ENCODE measurements around the gene TEDC1. TPM values are rescaled to one million over a fixed set of nuclear protein-coding genes. Genes with fewer than 3 reads are reported as not detected.

TEDC1 gene
- total RNA-seq, 1 donor from 2014 or later, result 18.1 TPM

- Mint-ChIP-seq H3K9me3 (no peaks in the 10 kb centered on the region), H3K4me1 (no peaks in the 10 kb centered on the region), H3K27me3 (no peaks in the 10 kb centered on the region), H3K27ac (no peak overlapping the region), H3K36me3 (ENCODE audit: low read depth) (peaks cover 21% of the 10 kb centered on the region), H3K4me3 (no peak overlapping the region)
- TF ChIP-seq CTCF (IDR thresholded peaks at IDR 0.05), result no peak
- CTCF ChIA-PET, result no interaction called here
- intact Hi-C loops (cut with micrococcal nuclease), result no loop called here
- ATAC-seq (ENCODE audit: low read depth) (no peak), DNase-seq (no peak)
- POLR2A ChIA-PET, result interaction anchor here (0.5 kb wide), 1 partner anchor 50 kb away, joined by 7 read pairs; no protein-coding TSS in a partner anchor
These were observed 45.8 kb upstream of the TEDC1 start for GRCh38 chr14:105445290-105445689.

GRCh38 chr14:105445901-105446845 is 44.9 kb upstream of the TEDC1 start:
- Mint-ChIP-seq H3K9me3 (no peaks in the 10 kb centered on the region), H3K4me3 (no peak overlapping the region), H3K27me3 (no peaks in the 10 kb centered on the region), H3K27ac (no peak overlapping the region), H3K4me1 (no peaks in the 10 kb centered on the region), H3K36me3 (ENCODE audit: low read depth) (peaks cover 26% of the 10 kb centered on the region)
- DNase-seq, result no peak
- CTCF ChIA-PET, result interaction anchor here (2.7 kb wide), 1 partner anchor 44 kb away, joined by 18 read pairs; no protein-coding TSS in a partner anchor
- no peak for TF ChIP-seq CTCF (IDR thresholded peaks at IDR 0.05)
- ATAC-seq (ENCODE audit: low read depth), result no peak
- POLR2A ChIA-PET, result interaction anchor here (0.5 kb wide), 1 partner anchor 51 kb away, joined by 7 read pairs; no protein-coding TSS in a partner anchor
- intact Hi-C loops (cut with micrococcal nuclease), result no loop called here

DNA sequence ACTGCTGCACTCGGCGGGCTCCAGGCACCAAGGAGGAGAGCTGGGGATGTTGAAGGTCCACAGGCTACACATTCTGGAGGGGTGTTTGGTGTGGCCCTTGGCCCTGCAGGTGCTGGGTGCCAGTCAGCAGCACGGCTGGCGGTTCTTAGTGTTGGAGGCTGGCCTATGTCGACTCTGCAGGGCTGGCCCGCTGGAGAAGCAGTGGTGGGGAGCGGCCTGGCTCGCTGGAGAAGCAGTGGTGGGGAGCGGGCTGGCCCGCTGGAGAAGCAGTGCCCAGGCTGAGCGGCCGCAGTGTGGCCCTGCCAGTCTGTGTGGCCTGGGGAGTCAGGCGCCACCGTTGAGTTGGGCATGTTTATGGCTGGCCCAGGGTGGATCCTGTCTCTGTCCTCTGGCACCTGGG is 44.1 kb upstream of the TEDC1 start:
- DNase-seq, result no peak
- intact Hi-C loops (cut with micrococcal nuclease), result no loop called here
- Mint-ChIP-seq H3K27ac (no peak overlapping the region), H3K27me3 (no peaks in the 10 kb centered on the region), H3K9me3 (no peaks in the 10 kb centered on the region), H3K36me3 (ENCODE audit: low read depth) (peaks cover 28% of the 10 kb centered on the region), H3K4me1 (no peaks in the 10 kb centered on the region), H3K4me3 (no peak overlapping the region)
- no peak for ATAC-seq (ENCODE audit: low read depth)
- TF ChIP-seq CTCF (IDR thresholded peaks at IDR 0.05), result no peak
- CTCF ChIA-PET, result interaction anchor here (1.9 to 2.7 kb wide), 2 partner anchors 43 to 76 kb away, joined by 5 to 18 read pairs; no protein-coding TSS in a partner anchor
- POLR2A ChIA-PET, result no interaction called here

DNA sequence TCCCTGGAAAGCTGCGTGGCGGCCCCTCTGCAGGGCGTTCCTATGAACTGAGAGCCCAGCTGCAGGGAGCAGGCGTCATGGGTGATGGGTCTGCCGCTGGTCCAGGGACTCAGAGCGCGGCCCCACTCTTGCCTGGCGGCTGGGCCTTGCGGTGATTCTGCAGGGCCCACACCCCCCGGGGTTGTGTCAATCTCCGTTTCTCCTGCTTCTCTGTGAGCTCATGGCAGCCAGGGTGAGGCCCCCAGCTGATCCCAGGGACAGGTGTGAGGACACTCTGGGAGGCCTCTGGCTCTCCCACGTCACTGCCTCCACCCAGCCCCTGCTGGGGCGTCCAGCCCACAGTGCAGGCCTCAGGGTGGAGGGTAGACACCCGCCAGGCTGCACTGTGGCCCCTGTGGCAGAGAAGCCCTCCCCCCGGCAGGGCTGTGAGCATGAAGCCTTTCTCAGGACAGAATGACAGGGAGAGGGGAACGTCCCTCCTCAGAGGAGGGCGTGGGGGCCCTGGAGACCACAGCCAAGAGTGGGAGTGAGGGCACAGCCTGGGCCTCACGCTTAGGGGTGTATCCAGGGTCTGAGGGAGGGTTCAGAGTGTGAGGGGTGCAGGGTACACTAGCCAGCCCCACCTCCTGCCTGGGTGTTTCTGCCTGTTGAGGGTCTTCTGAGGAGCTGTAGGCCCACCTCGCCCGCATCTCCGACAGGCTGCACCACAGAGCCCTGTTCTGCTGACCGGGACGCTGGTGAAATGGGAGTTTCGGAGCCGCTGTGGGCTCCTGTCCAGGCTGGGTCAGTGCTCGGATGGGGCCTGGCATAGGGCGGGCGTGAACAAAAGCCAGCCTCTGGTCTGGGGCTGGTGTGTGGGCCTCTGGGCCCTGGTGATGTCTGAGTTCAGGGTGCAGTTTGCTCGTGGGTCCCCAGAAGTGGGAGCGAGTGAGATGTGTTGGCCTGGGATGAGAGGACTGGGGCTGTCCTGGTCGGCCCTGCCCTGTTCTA is 43.1 kb upstream of the TEDC1 start:
- ChIA-PET CTCF (interaction anchor here (1.3 to 2.7 kb wide), 4 partner anchors 33 to 80 kb away, joined by 3 to 18 read pairs (median 4); no protein-coding TSS in a partner anchor), POLR2A (interaction anchor here (0.7 kb wide), 1 partner anchor 50 kb away, joined by 3 read pairs; no protein-coding TSS in a partner anchor)
- DNase-seq (no peak), ATAC-seq (ENCODE audit: low read depth) (no peak)
- H3K9me3 Mint-ChIP-seq, result no peaks in the 10 kb centered on the region
- no peak overlapping the region for H3K4me3 Mint-ChIP-seq
- no peak for TF ChIP-seq CTCF (IDR thresholded peaks at IDR 0.05)
- no peaks in the 10 kb centered on the region for H3K27me3 Mint-ChIP-seq
- no peak overlapping the region for H3K27ac Mint-ChIP-seq
- intact Hi-C loops (cut with micrococcal nuclease), result loop anchor here (1.0 kb wide), 3 partner anchors 41 to 80 kb away; no protein-coding TSS in a partner anchor
- H3K4me1 Mint-ChIP-seq, result no peaks in the 10 kb centered on the region
- peaks cover 26% of the 10 kb centered on the region for H3K36me3 Mint-ChIP-seq (ENCODE audit: low read depth)
